A673 (cell line): Measurements from ENCODE around the gene LRRFIP1.

Experiments
- EZH2 ChIP-seq: fragments of 200-600 bp; sonication (generic); IDR thresholded peaks from 2 replicates; pipeline ENCODE4 v1.6.1; 2017; ENCODE audit warnings: borderline replicate concordance, low read depth, mild to moderate bottlenecking, mixed read lengths, antibody characterized with exemption, low read length; ENCODE audit not compliant: poor library complexity, severe bottlenecking
- TF ChIP-seq, protein P1 (sequence below): fragments of 300-800, 200-600 bp; sonication (generic); conservative IDR thresholded peaks from 2 replicates; pipeline ENCODE4 v1.5.1; 2017; ENCODE audit warnings: low read depth, mild to moderate bottlenecking, antibody characterized with exemption, low read length, moderate library complexity, mixed read lengths

GRCh38 chr2:237712477-237713377, 85.3 kb downstream of the LRRFIP1 start:
- TF ChIP-seq, protein P1, sequence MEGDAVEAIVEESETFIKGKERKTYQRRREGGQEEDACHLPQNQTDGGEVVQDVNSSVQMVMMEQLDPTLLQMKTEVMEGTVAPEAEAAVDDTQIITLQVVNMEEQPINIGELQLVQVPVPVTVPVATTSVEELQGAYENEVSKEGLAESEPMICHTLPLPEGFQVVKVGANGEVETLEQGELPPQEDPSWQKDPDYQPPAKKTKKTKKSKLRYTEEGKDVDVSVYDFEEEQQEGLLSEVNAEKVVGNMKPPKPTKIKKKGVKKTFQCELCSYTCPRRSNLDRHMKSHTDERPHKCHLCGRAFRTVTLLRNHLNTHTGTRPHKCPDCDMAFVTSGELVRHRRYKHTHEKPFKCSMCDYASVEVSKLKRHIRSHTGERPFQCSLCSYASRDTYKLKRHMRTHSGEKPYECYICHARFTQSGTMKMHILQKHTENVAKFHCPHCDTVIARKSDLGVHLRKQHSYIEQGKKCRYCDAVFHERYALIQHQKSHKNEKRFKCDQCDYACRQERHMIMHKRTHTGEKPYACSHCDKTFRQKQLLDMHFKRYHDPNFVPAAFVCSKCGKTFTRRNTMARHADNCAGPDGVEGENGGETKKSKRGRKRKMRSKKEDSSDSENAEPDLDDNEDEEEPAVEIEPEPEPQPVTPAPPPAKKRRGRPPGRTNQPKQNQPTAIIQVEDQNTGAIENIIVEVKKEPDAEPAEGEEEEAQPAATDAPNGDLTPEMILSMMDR: no peak
- no peak for TF ChIP-seq EZH2
